Omental fat pad (tissue), 4 donors: Measurements from ENCODE around the gene ANO2. TPM values are rescaled to one million over a fixed set of nuclear protein-coding genes. Genes with fewer than 3 reads are reported as not detected.

Experiments
- ATAC-seq: fragments of 150-250 bp; one replicate; pipeline ENCODE4 v1.9.1; 2016; ENCODE audit warnings: mild to moderate bottlenecking, moderate library complexity; ENCODE audit not compliant: low FRiP score
- DNase-seq: peaks from one replicate; pipeline ENCODE4 v3.0.0-alpha.2; 2019; ENCODE audit warnings: low spot score
- total RNA-seq, 4 donors: library from RNA; depleted of rRNA; stranded (reverse); fragments of >200 nt; gene quantifications; one replicate each; pipeline ENCODE4 v1.1.0, GENCODE V29; 2016
- TF ChIP-seq, protein P1 (sequence below), 3 donors: fragments of 450-650 bp; IDR thresholded peaks; one replicate each; pipeline ENCODE4 v1.5.1; 2016 to 2017; ENCODE audit warnings: antibody characterized with exemption in 3 of 3, mild to moderate bottlenecking in 3 of 3, moderate library complexity in 2 of 3

Gene ANO2
- total RNA-seq, 4 donors from 2014 or later = 7.0 to 95.0 (median 20.8) TPM

DNA sequence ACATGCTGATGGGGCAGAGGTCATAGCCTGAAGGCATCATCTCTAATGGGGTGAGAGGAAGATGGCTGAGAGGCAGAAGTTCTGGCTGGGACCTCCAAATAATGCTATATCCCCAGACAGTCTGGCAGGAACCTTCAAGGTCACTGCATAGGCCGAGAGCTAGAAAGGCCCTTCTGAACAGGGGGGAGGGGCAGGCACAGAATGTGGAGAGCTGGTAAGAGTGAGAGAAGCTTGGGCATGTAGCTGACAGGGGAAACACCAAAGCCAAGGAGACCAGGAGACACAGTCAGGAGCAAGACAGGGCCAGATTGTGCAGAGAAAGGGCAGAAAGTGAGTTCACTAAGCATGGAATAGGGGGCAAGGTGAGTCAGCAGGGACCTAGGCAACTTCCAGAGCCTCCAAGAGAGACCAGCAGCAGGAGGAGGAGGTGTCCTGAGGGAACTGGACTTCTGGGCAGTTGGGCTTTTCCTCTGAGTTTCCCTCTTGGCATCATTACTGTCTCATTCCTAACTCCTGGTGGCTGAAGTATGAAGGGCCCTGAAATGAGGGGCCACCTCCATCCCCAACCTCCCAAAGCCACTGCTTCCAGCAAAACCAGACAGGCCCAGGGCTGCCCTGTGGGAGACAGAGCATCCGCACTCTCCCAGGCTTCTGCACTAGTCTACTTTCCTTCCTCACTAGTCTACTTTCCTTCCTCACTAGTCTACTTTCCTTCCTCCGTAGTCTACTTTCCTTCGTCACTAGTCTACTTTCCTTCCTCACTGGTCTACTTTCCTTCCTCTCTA, 17.1 kb downstream of the ANO2 start:
- ATAC-seq = no peak
- TF ChIP-seq, protein P1, sequence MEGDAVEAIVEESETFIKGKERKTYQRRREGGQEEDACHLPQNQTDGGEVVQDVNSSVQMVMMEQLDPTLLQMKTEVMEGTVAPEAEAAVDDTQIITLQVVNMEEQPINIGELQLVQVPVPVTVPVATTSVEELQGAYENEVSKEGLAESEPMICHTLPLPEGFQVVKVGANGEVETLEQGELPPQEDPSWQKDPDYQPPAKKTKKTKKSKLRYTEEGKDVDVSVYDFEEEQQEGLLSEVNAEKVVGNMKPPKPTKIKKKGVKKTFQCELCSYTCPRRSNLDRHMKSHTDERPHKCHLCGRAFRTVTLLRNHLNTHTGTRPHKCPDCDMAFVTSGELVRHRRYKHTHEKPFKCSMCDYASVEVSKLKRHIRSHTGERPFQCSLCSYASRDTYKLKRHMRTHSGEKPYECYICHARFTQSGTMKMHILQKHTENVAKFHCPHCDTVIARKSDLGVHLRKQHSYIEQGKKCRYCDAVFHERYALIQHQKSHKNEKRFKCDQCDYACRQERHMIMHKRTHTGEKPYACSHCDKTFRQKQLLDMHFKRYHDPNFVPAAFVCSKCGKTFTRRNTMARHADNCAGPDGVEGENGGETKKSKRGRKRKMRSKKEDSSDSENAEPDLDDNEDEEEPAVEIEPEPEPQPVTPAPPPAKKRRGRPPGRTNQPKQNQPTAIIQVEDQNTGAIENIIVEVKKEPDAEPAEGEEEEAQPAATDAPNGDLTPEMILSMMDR (IDR thresholded peaks at IDR 0.05) = no peak
- DNase-seq = no peak

DNA sequence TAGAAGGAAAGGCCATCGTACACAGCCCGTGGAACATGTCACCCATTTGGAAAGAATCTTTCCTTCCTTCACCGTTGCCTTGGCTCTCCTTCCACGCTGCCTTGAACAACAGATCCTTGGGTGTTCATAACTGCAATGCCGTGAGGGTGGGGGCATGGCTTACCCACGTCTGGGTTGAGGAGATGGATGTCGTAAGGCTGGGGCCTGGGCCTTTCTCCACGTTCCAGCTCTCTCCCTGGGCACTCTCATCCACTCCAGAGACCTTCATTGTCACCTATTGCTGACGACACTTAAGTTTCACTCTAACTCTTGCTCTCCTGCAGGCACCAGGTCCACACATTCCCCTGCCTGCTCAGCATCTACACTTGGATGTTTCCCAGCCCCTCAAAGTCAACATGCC, 19.4 kb downstream of the ANO2 start:
- ATAC-seq (no peak), DNase-seq (no peak)
- TF ChIP-seq, protein P1 (IDR thresholded peaks at IDR 0.05) = no peak

DNA sequence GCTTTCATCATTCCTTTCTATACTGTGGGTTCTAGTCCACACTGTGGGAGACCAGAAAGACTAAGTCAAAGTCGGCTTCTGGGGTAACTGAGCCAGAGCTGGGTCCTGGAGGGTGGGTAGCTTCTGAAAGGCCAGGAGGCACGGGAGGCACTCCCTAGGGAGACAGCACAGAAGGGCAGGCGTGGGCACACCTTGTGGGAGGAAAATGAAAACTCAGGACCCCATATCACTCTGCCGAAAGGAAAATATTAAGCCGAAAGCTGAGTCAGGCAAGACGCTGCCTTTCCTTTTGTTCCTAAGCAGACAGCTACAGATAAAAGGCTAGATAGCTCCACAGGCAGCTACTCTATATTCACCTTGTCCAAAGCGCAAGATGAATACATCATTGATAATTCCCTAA, 20.7 kb downstream of the ANO2 start:
- DNase-seq (no peak), ATAC-seq (no peak)
- TF ChIP-seq, protein P1 (IDR thresholded peaks at IDR 0.05) = no peak

DNA sequence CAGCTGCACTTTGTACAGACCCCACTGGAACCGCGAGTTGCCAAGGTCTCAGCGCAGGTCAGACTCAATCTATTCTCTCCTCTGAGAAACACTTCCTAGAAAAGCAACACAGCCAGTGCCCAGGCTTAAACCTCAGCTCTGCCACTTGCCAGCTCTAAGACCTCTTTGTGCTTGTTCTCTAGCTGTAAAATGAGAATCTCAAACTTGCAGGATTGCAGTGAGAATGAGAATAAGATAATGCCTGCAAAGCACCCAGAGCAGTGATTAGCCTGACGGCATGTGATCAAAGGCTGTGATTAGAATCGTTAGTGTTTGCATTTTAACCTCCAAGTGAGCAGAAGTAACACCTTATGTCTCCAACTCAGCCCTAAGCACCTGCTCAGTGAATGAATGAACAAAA, 21.3 kb downstream of the ANO2 start:
- TF ChIP-seq, protein P1 (IDR thresholded peaks at IDR 0.05) = no peak
- ATAC-seq (no peak), DNase-seq (no peak)

DNA sequence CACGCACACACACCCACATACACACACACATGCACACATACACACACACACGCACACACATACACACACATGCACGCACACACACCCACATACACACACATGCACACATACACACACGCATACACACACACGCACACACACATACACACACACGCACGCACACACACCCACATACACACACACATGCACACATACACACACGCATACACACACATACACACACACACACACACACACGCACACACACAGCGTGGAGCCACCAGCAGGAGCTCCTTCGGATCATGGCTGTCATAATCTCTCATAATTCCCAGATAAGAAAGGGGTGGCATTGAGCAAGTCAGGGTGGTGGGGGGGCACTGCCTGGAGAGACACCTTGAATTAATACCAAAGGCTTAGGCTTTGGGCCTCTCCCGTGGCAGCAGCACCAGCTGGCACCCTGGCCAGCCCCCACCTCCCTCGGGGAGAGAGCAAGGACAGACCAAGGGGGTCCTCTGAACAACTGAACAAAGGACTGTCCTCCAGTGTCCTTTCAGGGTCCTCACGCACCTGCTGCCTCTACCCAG, 21.9 kb downstream of the ANO2 start:
- ATAC-seq = no peak
- TF ChIP-seq, protein P1 (IDR thresholded peaks at IDR 0.05) = no peak
- no peak for DNase-seq

DNA sequence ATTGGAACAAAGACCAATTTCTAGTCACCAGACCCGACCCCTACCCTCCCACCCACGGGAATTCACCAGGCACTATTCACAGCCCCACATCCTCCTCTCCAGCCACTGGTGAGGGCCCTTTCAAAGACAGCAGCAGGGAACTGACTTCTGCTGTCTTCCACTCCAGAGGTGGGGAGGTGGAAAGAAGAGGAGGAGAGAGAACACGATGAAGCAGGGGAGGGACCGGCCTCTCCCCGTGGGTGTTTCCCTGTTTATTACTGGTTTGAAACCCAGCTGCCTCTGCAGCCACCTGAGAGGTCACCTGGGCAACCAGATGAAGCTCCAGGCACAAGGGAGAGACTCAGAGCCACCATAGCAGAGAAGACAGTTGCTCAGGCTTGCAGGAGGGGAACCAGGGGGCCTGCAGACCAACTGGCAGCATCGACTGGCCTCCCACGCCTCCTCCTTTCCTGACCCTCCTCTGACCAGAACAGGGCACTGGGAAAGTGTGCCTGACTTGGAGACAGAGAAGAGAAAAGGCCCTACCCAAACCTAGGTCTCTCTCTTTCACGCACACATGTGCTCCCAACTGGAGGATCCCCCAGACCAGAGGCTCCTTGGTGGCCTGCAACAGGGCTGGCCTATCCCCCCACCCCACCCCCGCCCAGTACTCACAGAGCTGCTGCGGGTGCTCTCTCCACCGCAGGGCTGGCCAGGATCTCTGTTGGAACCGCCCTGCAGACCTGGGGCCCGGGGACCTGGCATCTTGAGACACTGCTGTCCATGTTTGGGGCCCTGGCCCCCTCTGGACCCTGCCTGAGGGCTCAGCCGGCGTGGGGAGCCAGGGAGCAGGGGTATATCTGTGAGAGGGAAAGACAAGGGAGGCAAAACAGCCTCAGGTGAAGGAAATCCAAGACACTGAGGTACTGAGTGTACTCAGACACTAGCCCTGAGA, 22.8 kb downstream of the ANO2 start:
- TF ChIP-seq, protein P1 (IDR thresholded peaks at IDR 0.05) = no peak
- ATAC-seq (no peak), DNase-seq (no peak)
